Uterus (tissue), 2 donors: ENCODE measurements around the gene CD81.

Experiments
- POLR2A ChIP-seq, 2 donors: fragments of 450-650 bp; IDR thresholded peaks; one replicate each; pipeline ENCODE4 v1.6.1; 2016; ENCODE audit warnings: antibody characterized with exemption in 2 of 2, mild to moderate bottlenecking in 1 of 2, moderate library complexity in 1 of 2
- TF ChIP-seq, protein P1 (sequence below), 4 experiments: fragments of 200-600 bp in 2 of 4; fragments of 450-650 bp in 2 of 4; sonication (generic) in 2 of 4; IDR thresholded peaks; one replicate each; pipeline ENCODE4 v1.5.1; 2016 to 2019; ENCODE audit warnings: antibody characterized with exemption in 4 of 4, mild to moderate bottlenecking in 2 of 4, moderate library complexity in 1 of 4

- TF ChIP-seq POLR2A (IDR thresholded peaks at IDR 0.05), result no peak
- TF ChIP-seq, protein P1, sequence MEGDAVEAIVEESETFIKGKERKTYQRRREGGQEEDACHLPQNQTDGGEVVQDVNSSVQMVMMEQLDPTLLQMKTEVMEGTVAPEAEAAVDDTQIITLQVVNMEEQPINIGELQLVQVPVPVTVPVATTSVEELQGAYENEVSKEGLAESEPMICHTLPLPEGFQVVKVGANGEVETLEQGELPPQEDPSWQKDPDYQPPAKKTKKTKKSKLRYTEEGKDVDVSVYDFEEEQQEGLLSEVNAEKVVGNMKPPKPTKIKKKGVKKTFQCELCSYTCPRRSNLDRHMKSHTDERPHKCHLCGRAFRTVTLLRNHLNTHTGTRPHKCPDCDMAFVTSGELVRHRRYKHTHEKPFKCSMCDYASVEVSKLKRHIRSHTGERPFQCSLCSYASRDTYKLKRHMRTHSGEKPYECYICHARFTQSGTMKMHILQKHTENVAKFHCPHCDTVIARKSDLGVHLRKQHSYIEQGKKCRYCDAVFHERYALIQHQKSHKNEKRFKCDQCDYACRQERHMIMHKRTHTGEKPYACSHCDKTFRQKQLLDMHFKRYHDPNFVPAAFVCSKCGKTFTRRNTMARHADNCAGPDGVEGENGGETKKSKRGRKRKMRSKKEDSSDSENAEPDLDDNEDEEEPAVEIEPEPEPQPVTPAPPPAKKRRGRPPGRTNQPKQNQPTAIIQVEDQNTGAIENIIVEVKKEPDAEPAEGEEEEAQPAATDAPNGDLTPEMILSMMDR (IDR thresholded peaks at IDR 0.05), result no peak
These were observed 29.8 kb downstream of the CD81 start for GRCh38 chr11:2406878-2407410.
